ENCODE results near the gene DLG2.
"Not testable (repeated sequence)": the region's sequence is repeated elsewhere in the genome, so short reads cannot be mapped to it uniquely, and the experiment has no call there.

DLG2 gene

DNA sequence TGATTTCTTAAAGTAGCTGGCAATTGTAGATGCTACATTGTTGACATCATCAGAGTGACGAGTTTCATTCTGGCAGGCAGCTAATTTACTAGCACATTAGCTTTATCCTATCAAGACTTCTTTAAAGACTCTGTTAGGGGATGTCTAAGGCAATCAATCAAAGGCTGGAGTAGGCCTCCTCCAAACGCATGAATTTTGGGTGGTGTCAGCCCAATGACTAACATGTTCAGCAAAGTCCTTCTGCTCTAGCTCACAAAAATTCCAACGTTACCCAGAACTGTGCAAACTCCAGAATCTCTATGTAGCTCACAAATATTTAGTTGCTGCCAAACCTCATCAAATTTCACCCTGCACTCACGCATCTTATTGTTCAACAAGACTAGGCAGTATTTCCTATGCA, 395.6 kb downstream of the DLG2 start:
- DNase-seq (ENCODE audit: low read depth), result no peak

- not testable (repeated sequence) for DNase-seq (ENCODE audit: low read depth)
Measured at GRCh38 chr11:85229723-85230122, 397.4 kb downstream of the DLG2 start.

DNA sequence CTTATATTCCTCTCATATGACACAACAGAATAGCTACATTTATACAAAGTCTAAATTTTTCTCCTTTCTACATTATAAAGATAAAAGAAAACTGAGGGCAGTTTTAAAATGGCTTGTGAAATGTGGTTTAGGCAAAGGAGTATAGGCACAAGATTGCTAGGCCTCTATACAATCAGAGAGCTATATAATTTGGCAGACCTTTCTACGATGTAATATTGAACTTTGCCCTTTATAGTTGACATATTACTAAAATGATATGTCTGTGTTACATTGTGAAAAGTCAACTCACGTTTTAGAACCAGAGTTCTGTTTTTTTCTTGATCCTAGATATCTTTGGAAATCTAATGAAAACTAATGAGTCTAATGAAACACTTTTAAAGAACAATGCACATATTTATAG, 430.2 kb downstream of the DLG2 start:
- no peak for DNase-seq (ENCODE audit: low read depth)

GRCh38 chr11:85195934-85196333, 431.2 kb downstream of the DLG2 start:
- DNase-seq (ENCODE audit: low read depth), result no peak

DNA sequence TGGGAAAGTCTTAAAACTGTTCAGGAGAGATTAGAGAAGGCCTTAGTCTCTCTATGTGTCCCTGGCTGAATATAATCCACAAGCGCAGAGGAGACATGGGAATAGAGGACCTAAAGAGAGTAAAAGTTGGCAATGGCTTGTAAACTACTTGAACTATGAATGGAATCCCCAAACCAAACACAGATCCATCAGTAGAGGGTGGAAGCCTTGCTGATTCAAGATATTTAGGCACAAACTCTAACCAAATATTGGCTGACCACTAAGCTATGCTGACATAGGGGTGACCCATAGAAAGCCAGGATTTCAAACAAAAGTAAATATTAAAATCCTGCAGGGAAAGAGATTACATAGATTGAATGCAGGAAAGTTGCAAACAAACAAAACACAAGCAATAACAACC, 439.2 kb downstream of the DLG2 start:
- no peak for DNase-seq (ENCODE audit: low read depth)

GRCh38 chr11:85184721-85185120, 442.4 kb downstream of the DLG2 start:
- no peak for DNase-seq (ENCODE audit: low read depth)

- DNase-seq (ENCODE audit: low read depth), result peak; percentile 9
Measured at GRCh38 chr11:85182441-85183387, 444.4 kb downstream of the DLG2 start.

GRCh38 chr11:85180528-85180927, 446.6 kb downstream of the DLG2 start:
- DNase-seq (ENCODE audit: low read depth), result no peak

- no peak for DNase-seq (ENCODE audit: low read depth)
Measured at GRCh38 chr11:85171648-85172257, 455.4 kb downstream of the DLG2 start.

- DNase-seq (ENCODE audit: low read depth), result peak; percentile 3
Measured at GRCh38 chr11:85170184-85170583, 457.0 kb downstream of the DLG2 start.

DNA sequence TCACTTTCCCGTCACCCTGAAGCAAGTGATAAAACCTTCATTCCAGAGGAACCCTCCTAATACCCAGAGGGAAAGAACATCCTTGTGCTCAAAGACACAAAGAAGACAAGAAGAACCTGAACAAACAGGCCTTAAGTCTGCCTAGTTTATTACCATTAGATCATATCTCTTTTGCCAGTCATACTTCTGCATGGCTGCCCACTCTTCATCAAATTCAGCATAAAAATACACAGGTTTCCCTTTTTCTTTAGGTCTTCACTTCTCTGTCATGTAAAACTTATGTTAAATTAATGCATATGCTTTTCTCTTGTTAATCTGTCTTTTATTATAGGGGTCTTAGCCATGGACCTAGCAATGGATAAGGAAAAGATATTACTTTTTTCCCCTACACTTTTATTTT, 459.7 kb downstream of the DLG2 start:
- DNase-seq (ENCODE audit: low read depth), result no peak

DNA sequence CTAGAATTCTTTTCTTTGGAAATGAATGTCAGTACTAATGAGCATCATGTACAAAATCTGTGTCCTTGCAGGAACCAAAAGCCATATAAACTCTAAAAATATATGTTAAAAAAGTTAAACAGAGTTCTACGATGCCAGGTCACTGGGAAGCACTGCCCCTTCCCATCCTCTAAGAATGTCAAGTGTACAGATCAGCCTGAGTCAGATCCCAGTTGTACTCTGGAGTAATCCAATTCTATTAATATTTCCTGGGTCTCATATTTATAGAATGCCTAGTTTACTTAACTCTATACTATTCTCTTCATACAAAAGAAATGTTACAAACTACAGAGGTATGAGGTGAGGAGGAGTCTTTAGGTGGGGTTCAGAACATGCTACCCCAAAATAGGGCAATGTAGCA, 460.1 kb downstream of the DLG2 start:
- DNase-seq (ENCODE audit: low read depth), result no peak

DNA sequence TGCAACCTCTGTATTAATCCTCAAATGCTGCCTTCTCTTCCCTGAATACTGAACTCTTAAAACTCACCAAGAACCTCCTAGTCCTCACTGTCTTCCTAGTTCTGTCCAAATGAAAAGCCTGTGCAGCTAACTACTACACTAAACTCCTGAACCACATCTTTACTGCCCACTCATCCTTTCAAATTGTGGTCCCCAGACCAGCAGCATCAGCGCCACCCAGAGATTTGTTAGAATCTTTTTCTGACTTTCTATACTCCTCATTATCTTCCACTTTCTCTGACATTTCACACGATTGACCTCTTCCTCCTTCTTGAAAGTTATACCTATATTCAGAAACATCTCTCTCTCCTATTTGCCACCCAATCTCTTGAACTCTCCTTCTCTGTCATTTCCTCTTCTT, 461.3 kb downstream of the DLG2 start:
- no peak for DNase-seq (ENCODE audit: low read depth)

- no peak for DNase-seq (ENCODE audit: low read depth)
Measured at GRCh38 chr11:85164743-85165142, 462.4 kb downstream of the DLG2 start.

- no peak for DNase-seq (ENCODE audit: low read depth)
Measured at GRCh38 chr11:85154294-85154693, 472.9 kb downstream of the DLG2 start.

DNA sequence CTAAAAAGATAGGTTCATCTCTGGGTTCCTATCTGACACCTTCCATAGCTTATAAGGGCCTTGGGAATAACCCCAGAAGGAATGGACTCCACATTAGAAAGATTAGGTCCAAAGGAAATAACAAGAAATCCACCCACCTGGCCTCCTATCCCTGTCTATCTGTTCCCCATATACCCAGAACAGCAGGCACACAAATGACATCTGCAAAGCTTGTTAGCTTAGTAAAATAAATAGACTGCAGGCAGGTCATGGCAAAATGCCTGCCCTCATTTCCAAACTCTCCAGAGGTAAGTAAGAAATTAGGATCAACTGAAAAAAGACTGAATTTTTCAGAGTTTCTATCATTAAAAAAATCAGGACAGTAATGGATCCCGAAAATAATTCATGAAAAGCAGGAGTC, 489.5 kb downstream of the DLG2 start:
- DNase-seq (ENCODE audit: low read depth), result no peak

GRCh38 chr11:85133636-85134035, 493.5 kb downstream of the DLG2 start:
- DNase-seq (ENCODE audit: low read depth), result no peak

- DNase-seq (ENCODE audit: low read depth), result no peak
Measured at GRCh38 chr11:85132851-85133585, 494.1 kb downstream of the DLG2 start.

DNA sequence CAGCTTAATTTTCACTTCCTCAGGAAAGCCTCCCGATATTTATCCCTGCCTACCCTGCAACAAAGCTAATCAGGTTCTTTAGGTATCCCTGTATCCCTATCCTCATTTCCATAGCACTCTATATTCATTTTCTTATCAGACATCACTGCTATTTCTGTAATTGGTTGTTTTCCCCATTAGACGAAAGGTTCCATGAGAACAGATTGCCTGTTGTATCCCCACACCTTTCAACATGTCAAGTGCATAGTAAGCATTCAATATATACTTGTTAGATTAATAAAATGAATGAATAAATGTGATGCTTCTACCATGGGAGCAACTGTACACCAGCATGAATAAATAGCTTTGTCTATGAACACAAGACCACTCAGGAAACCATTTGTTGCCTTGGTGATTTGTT, 499.8 kb downstream of the DLG2 start:
- DNase-seq (ENCODE audit: low read depth), result no peak

- DNase-seq (ENCODE audit: low read depth), result no peak
Measured at GRCh38 chr11:85123752-85124231, 503.4 kb downstream of the DLG2 start.

- no peak for DNase-seq (ENCODE audit: low read depth)
Measured at GRCh38 chr11:85118151-85118550, 509.0 kb downstream of the DLG2 start.

- DNase-seq (ENCODE audit: low read depth), result no peak
Measured at GRCh38 chr11:85115798-85116197, 511.3 kb downstream of the DLG2 start.

- DNase-seq (ENCODE audit: low read depth), result no peak
Measured at GRCh38 chr11:85114786-85115185, 512.4 kb downstream of the DLG2 start.

All from stromal cell of bone marrow (primary cell).